NOMO-1 treated with DMSO at 0.1 percent for 48 hours (cell line): Measurements from ENCODE around the gene CYB5R3.
"Not testable (repeated sequence)": the region's sequence is repeated elsewhere in the genome, so short reads cannot be mapped to it uniquely, and the experiment has no call there.

ENCODE experiments used
- DNase-seq: peaks from one replicate; lab custom pipeline; 2025; ENCODE audit not compliant: unreplicated experiment; lab: John Stamatoyannopoulos, UW

CYB5R3 gene

DNA sequence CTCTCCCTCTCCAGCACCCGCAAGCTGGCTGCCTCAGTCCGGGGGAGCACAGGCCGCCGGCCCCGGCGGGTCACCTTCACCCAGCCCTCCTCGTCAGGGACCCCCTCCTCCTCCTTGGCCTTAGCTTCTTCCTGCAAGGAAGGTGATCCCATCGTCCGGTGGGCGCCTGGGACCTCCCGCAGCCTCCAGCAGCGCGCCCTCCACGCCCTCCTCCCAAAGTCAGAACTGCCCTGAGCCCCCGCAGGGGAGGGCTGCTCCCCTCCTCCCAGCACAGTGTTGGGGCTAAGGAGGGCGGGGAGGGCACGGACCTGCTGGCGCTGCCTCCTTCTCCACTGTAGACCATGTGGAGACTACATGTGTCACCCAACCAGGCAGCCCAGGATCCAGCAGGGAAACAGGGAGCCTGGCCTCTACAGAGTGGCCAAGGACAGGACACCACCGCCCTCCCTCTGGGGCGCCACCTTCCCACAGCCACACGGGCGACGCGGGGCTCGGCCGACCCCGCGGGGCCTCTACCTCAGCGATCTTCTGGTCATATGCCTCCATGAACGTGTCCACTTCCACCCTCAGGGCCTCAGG lies 73.1 kb downstream of the CYB5R3 start:
- not testable (repeated sequence) for DNase-seq

DNA sequence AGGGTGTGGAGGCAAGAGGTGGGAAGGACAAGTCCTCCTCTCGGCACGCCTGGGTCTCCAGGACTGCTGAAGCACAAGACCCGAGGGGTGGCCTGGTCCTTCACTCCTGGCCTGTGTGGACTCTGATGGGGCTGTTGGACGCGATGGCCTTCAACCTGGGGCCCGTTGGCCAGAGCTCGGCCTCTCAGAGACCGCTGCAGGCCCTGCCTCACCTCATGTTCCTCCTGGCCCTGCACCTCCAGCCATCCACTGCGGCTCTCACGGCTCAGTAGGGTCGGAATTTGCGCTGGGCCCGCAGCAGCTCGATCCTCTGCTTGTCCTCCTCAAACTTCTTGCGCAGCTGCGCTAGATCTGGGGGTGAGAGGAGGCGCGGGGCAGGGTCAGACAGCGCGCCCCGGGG lies 74.7 kb downstream of the CYB5R3 start:
- DNase-seq = not testable (repeated sequence)

DNA sequence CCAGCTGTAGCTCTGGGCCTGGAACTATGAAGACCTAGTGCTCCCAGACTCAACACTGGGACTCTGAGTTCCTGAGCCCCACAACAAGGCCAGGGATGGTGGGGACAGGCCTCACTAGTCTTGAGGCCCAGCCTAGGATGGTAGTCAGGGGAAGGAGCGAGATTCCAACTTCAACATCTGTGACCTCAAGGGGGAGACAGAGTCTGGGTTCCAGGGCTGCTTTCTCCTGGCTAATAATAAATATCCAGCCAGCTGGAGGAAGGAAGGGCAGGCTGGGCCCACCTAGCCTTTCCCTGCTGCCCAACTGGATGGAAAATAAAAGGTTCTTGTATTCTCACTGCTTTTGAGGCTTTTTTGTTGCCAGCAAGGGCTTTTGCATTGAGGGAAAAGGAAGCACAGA lies 75.1 kb downstream of the CYB5R3 start:
- not testable (repeated sequence) for DNase-seq

DNA sequence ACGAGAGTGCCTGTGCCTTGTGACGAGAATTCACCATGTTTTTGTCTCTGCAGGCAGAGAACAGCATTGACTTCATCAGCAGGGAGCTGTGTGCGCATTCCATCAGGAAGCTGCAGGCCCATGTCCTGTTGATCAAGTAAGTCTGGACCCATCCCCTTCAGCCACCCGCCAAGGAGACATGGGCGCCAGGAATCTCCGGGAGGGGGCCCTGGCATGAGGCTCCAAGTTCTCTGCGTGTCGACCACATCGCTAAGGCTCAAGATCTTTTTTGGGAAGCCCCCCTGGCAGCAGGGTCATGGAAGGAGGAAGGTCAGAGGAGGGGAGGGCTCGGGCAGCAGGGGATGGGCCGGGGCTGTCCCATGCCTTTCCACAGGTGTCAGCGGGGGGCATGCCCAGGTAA lies 78.1 kb downstream of the CYB5R3 start:
- DNase-seq = not testable (repeated sequence)

DNA sequence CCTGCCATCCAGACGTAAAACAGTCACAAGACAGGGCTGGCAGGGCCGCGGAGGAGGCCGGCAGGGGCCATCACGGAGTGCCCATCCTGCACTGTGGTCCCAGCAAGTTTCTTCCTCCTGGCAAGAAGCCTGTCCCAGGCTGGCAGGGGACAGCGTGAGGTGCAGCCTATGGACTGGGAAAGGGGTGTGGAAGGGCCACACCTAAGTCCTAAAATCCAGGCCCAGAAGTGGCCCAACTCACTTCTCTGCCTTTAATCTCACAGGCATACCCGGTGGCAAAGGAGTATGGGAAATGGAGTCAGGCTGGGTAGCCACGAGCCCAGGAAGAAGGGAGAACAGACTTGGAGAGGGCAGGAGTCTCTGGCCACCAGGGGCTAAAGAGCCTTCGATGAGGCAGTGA lies 78.6 kb downstream of the CYB5R3 start:
- not testable (repeated sequence) for DNase-seq

DNA sequence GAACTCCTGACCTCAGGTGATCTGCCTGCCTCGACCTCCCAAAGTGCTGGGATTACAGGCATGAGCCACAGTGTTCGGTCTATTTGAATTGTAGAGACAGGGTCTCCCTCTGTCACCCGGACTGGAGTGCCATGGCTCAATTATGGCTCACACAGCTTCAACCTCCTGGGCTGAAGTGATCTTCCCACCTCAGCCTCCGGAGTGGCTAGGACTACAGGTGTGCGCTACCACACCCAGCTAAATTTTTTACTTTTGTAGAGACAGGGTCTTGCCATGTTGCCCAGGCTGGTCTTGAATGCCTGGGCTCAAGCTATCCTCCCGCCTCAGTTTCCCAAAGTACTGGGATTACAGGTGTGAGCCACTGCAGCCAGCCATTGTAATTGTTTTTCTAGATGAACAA lies 81.2 kb downstream of the CYB5R3 start:
- not testable (repeated sequence) for DNase-seq
